Fibroblast of lung (primary cell): Measurements from ENCODE around the gene VTI1B.

ENCODE experiments used
- CTCF ChIP-seq, 2 donors: IDR thresholded peaks in 1 of 2; conservative IDR thresholded peaks in 1 of 2; 1 replicate in 1 of 2; 2 replicates in 1 of 2; pipeline ENCODE4 v1.5.1; 2011 to 2012; ENCODE audit warnings: low read length in 2 of 2, control low read depth in 1 of 2, inconsistent platforms in 1 of 2, low read depth in 1 of 2, mild to moderate bottlenecking in 1 of 2
- EZH2 ChIP-seq: IDR thresholded peaks from 2 replicates; pipeline ENCODE4 v1.5.1; 2012; ENCODE audit warnings: low read length, control low read depth, mild to moderate bottlenecking; ENCODE audit errors: missing control alignments

DNA sequence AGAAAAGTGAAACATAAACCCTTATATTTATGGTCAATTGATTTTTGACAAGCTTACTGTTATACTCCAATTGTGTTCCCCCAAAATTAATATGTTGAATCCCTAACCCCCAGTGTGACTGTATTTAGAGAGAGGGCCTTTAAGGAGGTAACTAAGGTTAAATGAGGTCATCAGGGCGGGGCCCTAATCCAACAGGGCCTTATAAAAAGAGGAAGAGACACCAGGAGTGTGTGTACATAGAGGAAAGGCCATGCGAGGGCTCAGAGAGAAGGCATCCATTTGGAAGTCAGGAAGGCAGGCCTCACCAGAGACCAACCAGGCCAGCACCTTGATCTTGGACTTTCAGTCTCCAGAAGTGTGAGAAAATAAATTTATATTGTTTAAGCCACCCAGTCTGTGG, 6.5 kb upstream of the VTI1B start:
- TF ChIP-seq CTCF (conservative IDR thresholded peaks at IDR 0.05 in 1 of 2, IDR thresholded peaks at IDR 0.05 in 1 of 2; ENCODE audit: low read depth in 1 of 2, low read length in 2 of 2) (no peak), EZH2 (no peak)
